Lung (tissue), 12 donors: ENCODE measurements around the gene SLC13A2. TPM values are rescaled to one million over a fixed set of nuclear protein-coding genes. Genes with fewer than 3 reads are reported as not detected.

Experiments used
- ATAC-seq: fragments of 200-7000 bp; cut with Tn5 transposase; one replicate; pipeline ENCODE4 v1.9.1; 2020; ENCODE audit warnings: moderate number of reproducible peaks; ENCODE audit not compliant: insufficient read depth, low FRiP score
- DNase-seq, 3 donors: peaks; one replicate each; pipeline ENCODE4 v3.0.0-alpha.2; 2013 to 2017
- H3K27ac ChIP-seq, 2 donors: one replicate each; pipeline ENCODE4 v1.5.1; 2013; ENCODE audit warnings: mild to moderate bottlenecking in 2 of 2, moderate library complexity in 2 of 2, control low read depth in 1 of 2, inconsistent platforms in 1 of 2, low read depth in 1 of 2, low read length in 1 of 2
- H3K27me3 ChIP-seq, 3 donors: one replicate each; pipeline ENCODE4 v1.5.1; 2013; ENCODE audit warnings: low read length in 2 of 3; ENCODE audit not compliant: control insufficient read depth in 3 of 3, insufficient read depth in 3 of 3
- H3K36me3 ChIP-seq, 4 donors: one replicate each; pipeline ENCODE4 v1.5.1; 2013; ENCODE audit warnings: low read length in 4 of 4, mild to moderate bottlenecking in 1 of 4, moderate library complexity in 1 of 4; ENCODE audit not compliant: control insufficient read depth in 4 of 4, insufficient read depth in 4 of 4
- H3K4me1 ChIP-seq, 5 donors: one replicate each; pipeline ENCODE4 v1.5.1; 2013; ENCODE audit warnings: low read length in 5 of 5, mild to moderate bottlenecking in 2 of 5, moderate library complexity in 1 of 5; ENCODE audit not compliant: control insufficient read depth in 5 of 5, insufficient read depth in 5 of 5
- H3K4me3 ChIP-seq: one replicate; pipeline ENCODE4 v1.5.1; 2013; ENCODE audit warnings: mild to moderate bottlenecking, control low read depth, moderate library complexity
- H3K9ac ChIP-seq, 2 donors: one replicate each; pipeline ENCODE4 v1.5.1; 2013; ENCODE audit warnings: low read length in 2 of 2, control low read depth in 1 of 2; ENCODE audit not compliant: insufficient read depth in 1 of 2
- H3K9me3 ChIP-seq, 4 donors: one replicate each; pipeline ENCODE4 v1.5.1; 2013; ENCODE audit warnings: low read length in 3 of 4, mild to moderate bottlenecking in 1 of 4, moderate library complexity in 1 of 4; ENCODE audit not compliant: control insufficient read depth in 4 of 4, insufficient read depth in 3 of 4
- WGBS, 2 donors: extraction: QIAGEN DNeasy Blood & Tissue Kit; methylation state at CpG; one replicate each; pipeline ENCODE4 v1.1.7; 2013; 5-methylcytosine and 5-hydroxymethylcytosine counted together
- polyA plus RNA-seq, 2 donors: library from polyadenylated mRNA; stranded (reverse); fragments of 200-250 nt; gene quantifications; one replicate each; pipeline ENCODE4 v1.2.1, GENCODE V29; 2013
- total RNA-seq, 2 donors: library from RNA; depleted of rRNA in 1 of 2; stranded (reverse); fragments of >200 nt in 1 of 2; gene quantifications; one replicate each; pipeline ENCODE4 v1.2.1, GENCODE V29; 2014 to 2021
- TF ChIP-seq, protein P1 (sequence below): IDR thresholded peaks from 2 replicates; pipeline ENCODE4 v1.5.1; 2012; ENCODE audit warnings: mild to moderate bottlenecking; ENCODE audit errors: control extremely low read depth, extremely low read depth
- donor health status: control.
- donor health status: control.
- donor health status: Bipolar disorder and iron deficiency.
- donor health status: healthy.
- donor health status: DM: yes; HTN: yes; CAD: no.

The SLC13A2 gene
- total and polyA plus RNA-seq, 4 donors, result 0.02 to 0.15 (median 0.06) TPM; not detected in 1

GRCh38 chr17:28503420-28503819 lies 30.0 kb downstream of the SLC13A2 start:
- TF ChIP-seq, protein P1, sequence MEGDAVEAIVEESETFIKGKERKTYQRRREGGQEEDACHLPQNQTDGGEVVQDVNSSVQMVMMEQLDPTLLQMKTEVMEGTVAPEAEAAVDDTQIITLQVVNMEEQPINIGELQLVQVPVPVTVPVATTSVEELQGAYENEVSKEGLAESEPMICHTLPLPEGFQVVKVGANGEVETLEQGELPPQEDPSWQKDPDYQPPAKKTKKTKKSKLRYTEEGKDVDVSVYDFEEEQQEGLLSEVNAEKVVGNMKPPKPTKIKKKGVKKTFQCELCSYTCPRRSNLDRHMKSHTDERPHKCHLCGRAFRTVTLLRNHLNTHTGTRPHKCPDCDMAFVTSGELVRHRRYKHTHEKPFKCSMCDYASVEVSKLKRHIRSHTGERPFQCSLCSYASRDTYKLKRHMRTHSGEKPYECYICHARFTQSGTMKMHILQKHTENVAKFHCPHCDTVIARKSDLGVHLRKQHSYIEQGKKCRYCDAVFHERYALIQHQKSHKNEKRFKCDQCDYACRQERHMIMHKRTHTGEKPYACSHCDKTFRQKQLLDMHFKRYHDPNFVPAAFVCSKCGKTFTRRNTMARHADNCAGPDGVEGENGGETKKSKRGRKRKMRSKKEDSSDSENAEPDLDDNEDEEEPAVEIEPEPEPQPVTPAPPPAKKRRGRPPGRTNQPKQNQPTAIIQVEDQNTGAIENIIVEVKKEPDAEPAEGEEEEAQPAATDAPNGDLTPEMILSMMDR, result no peak
- WGBS, 2 donors, result 70 to 80% methylated on average over 3 of the region's 3 CpGs
- ATAC-seq, result no peak
- H3K4me1 ChIP-seq, result no peaks in the 10 kb centered on the region
- H3K4me3 ChIP-seq, result no peak overlapping the region
- H3K9ac ChIP-seq, result no peak overlapping the region
- H3K27me3 ChIP-seq, result no peaks in the 10 kb centered on the region
- no peak overlapping the region for H3K27ac ChIP-seq
- H3K9me3 ChIP-seq, result no peaks in the 10 kb centered on the region
- no peaks in the 10 kb centered on the region for H3K36me3 ChIP-seq
- no peak for DNase-seq

GRCh38 chr17:28505986-28506665 lies 32.7 kb downstream of the SLC13A2 start, which contains the start of gene FOXN1:
FOXN1 (plus strand) TSS chr17:28506348; CDS start chr17:28523970, 17,622 bp downstream.
- Histone ChIP-seq H3K9ac (no peak within 1 kb of the TSS), H3K36me3 (no peaks in the 10 kb centered on the region), H3K4me3 (no peak within 1 kb of the TSS), H3K9me3 (no peaks in the 10 kb centered on the region), H3K27ac (no peak within 1 kb of the TSS), H3K27me3 (peaks cover 0 to 8% (median 3%) of the 10 kb centered on the region in 3 donors), H3K4me1 (no peaks in the 10 kb centered on the region)
- 77 to 84% methylated on average over 28 of the region's 28 CpGs for WGBS, 2 donors
- ATAC-seq (no peak), DNase-seq (no peak)
- TF ChIP-seq, protein P1, result no peak

GRCh38 chr17:28506763-28507487 lies 33.5 kb downstream of the SLC13A2 start:
- Histone ChIP-seq H3K27ac (no peak overlapping the region), H3K27me3 (peaks cover 0 to 8% (median 3%) of the 10 kb centered on the region in 3 donors), H3K9ac (no peak overlapping the region), H3K4me1 (no peaks in the 10 kb centered on the region), H3K4me3 (no peak overlapping the region), H3K9me3 (no peaks in the 10 kb centered on the region), H3K36me3 (no peaks in the 10 kb centered on the region)
- 75 to 79% methylated on average over 14 of the region's 14 CpGs for WGBS, 2 donors
- no peak for DNase-seq
- ATAC-seq, result no peak
- TF ChIP-seq, protein P1, result no peak
